SK-N-SH (cell line): ENCODE data around the gene WDR82. TPM values are rescaled to one million over a fixed set of nuclear protein-coding genes. Genes with fewer than 3 reads are reported as not detected.
A peak's percentile ranks its signal among the peaks of the same experiment; 100 is the strongest.

Source experiments
- CTCF ChIA-PET: fragments of 300-600, 350-600 bp; formaldehyde crosslinking; extraction: SDS; loops from one replicate; lab custom pipeline; 2021; lab: Yijun Ruan, JAX
- POLR2A ChIA-PET: fragments of 350-600 bp; sonication (Branson Sonifier 250); formaldehyde crosslinking; extraction: SDS; loops from one replicate; lab custom pipeline; 2020; ENCODE audit warnings: antibody characterized with exemption, inconsistent platforms; lab: Yijun Ruan, JAX
- DNase-seq: peaks from one replicate; pipeline ENCODE4 v3.0.0; 2012
- H2AFZ ChIP-seq: fragments of 200-600 bp; sonication (generic); 2 replicates; pipeline ENCODE4 v1.8.1; 2016; ENCODE audit warnings: antibody characterized with exemption, mild to moderate bottlenecking, low read depth
- H3F3A ChIP-seq: fragments of 200-600 bp; sonication (generic); replicated peaks from 2 replicates; pipeline ENCODE3; 2016; ENCODE audit warnings: antibody characterized with exemption, mild to moderate bottlenecking; ENCODE audit not compliant: insufficient read depth
- H3K27ac ChIP-seq, 2 experiments: fragments of 200-500 bp in 1 of 2; fragments of 200-600 bp in 1 of 2; sonication (Bioruptor generic) in 1 of 2; sonication (generic), shearing (Covaris generic) in 1 of 2; 2 replicates each; pipeline versions ENCODE4 v1.5.1 to v1.6.1; 2014 to 2016; ENCODE audit warnings: low read depth in 2 of 2, inconsistent platforms in 1 of 2, low read length in 1 of 2, mild to moderate bottlenecking in 1 of 2, mixed read lengths in 1 of 2
- H3K27me3 ChIP-seq: fragments of 200-600 bp; sonication (generic), shearing (Covaris generic); 2 replicates; pipeline ENCODE4 v1.6.1; 2016; ENCODE audit warnings: mixed run types; ENCODE audit not compliant: insufficient read depth
- H3K36me3 ChIP-seq, 2 experiments: fragments of 200-500 bp in 1 of 2; fragments of 200-600 bp in 1 of 2; sonication (Bioruptor generic) in 1 of 2; sonication (generic) in 1 of 2; replicated peaks in 1 of 2; 2 replicates each; pipeline versions ENCODE3 to v1.5.1; 2014 to 2016; ENCODE audit warnings: low read length in 1 of 2, mild to moderate bottlenecking in 1 of 2; ENCODE audit not compliant: insufficient read depth in 2 of 2, control insufficient read depth in 1 of 2
- H3K4me1 ChIP-seq, 2 experiments: fragments of 200-500 bp in 1 of 2; fragments of 200-600 bp in 1 of 2; sonication (Bioruptor generic) in 1 of 2; sonication (generic), shearing (Covaris generic) in 1 of 2; 2 replicates each; pipeline versions ENCODE4 v1.5.1 to v1.6.1; 2014 to 2016; ENCODE audit warnings: low read depth in 1 of 2, low read length in 1 of 2, mixed run types in 1 of 2; ENCODE audit not compliant: insufficient read depth in 2 of 2, control insufficient read depth in 1 of 2
- H3K4me2 ChIP-seq: fragments of 200-600 bp; sonication (generic), shearing (Covaris generic); 2 replicates; pipeline ENCODE4 v1.6.1; 2017; ENCODE audit warnings: mixed run types
- H3K4me3 ChIP-seq, 2 experiments: fragments of 200-500 bp in 1 of 2; fragments of 200-600 bp in 1 of 2; sonication (Bioruptor generic) in 1 of 2; sonication (generic), shearing (Covaris generic) in 1 of 2; 2 replicates each; pipeline versions ENCODE4 v1.5.1 to v1.8.1; 2014 to 2016; ENCODE audit warnings: low read depth in 2 of 2, inconsistent platforms in 1 of 2, low read length in 1 of 2, mild to moderate bottlenecking in 1 of 2, mixed read lengths in 1 of 2, moderate library complexity in 1 of 2
- H3K79me2 ChIP-seq: fragments of 200-600 bp; sonication (generic); 2 replicates; pipeline ENCODE4 v1.8.1; 2017; ENCODE audit warnings: mild to moderate bottlenecking; ENCODE audit not compliant: insufficient read depth
- H3K9ac ChIP-seq: fragments of 200-600 bp; sonication (generic); 2 replicates; pipeline ENCODE4 v1.6.1; 2017; ENCODE audit warnings: mixed run types
- H3K9me2 ChIP-seq: fragments of 200-600 bp; sonication (generic); 2 replicates; pipeline ENCODE4 v1.6.1; 2017; ENCODE audit warnings: mixed run types
- H3K9me3 ChIP-seq: fragments of 200-600 bp; sonication (generic); 2 replicates; pipeline ENCODE4 v1.6.1; 2017; ENCODE audit warnings: mixed run types, mild to moderate bottlenecking, moderate library complexity
- H4K20me1 ChIP-seq: fragments of 200-600 bp; sonication (generic); 2 replicates; pipeline ENCODE4 v1.6.1; 2017; ENCODE audit warnings: mild to moderate bottlenecking, mixed run types; ENCODE audit not compliant: insufficient read depth
- CTCF ChIP-seq: fragments of 200-600 bp; sonication (generic); IDR thresholded peaks from 2 replicates; pipeline ENCODE4 v1.6.1; 2017; ENCODE audit warnings: antibody characterized with exemption, mild to moderate bottlenecking, moderate library complexity
- FOSL2 ChIP-seq: IDR thresholded peaks from 2 replicates; pipeline ENCODE4 v1.4.0; 2012; ENCODE audit warnings: low read depth, mild to moderate bottlenecking, moderate library complexity, borderline replicate concordance
- FOXM1 ChIP-seq: IDR thresholded peaks from 2 replicates; pipeline ENCODE4 v1.4.0; 2012; ENCODE audit warnings: low read depth, mild to moderate bottlenecking
- GATA2 ChIP-seq: sonication (generic); formaldehyde crosslinking; IDR thresholded peaks from 2 replicates; pipeline ENCODE4 v1.5.0; 2020; ENCODE audit warnings: mild to moderate bottlenecking, missing genetic modification reagents
- IRF3 ChIP-seq: fragments of 150-350 bp; IDR thresholded peaks from 2 replicates; pipeline ENCODE4 v1.6.1; 2016; ENCODE audit warnings: mild to moderate bottlenecking, low read depth, low read length
- MAX ChIP-seq: IDR thresholded peaks from 2 replicates; pipeline ENCODE4 v1.4.0; 2012; ENCODE audit warnings: low read depth
- MEF2A ChIP-seq: IDR thresholded peaks from 2 replicates; pipeline ENCODE4 v1.4.0; 2012; ENCODE audit warnings: low read depth, borderline replicate concordance
- MXI1 ChIP-seq: IDR thresholded peaks from 2 replicates; pipeline ENCODE4 v1.6.1; 2012; ENCODE audit warnings: mild to moderate bottlenecking, low read depth, low read length, improper control_type of control experiment
- NRF1 ChIP-seq: IDR thresholded peaks from 2 replicates; pipeline ENCODE4 v1.6.1; 2012; ENCODE audit warnings: low read depth, mild to moderate bottlenecking, low read length
- POLR2AphosphoS5 ChIP-seq: IDR thresholded peaks from 2 replicates; pipeline ENCODE4 v1.6.1; 2012; ENCODE audit warnings: low read depth, low read length
- WGBS: methylation state at CpG from one replicate; pipeline ENCODE4 v1.1.6; 2017; ENCODE audit warnings: low lambda C conversion rate; 5-methylcytosine and 5-hydroxymethylcytosine counted together
- polyA plus RNA-seq, 3 experiments: library from polyadenylated mRNA; depleted of rRNA; stranded (reverse); fragments of >200 nt; gene quantifications; 2 replicates each; pipeline ENCODE4 v1.2.3, GENCODE V29; 2012
- TF ChIP-seq, protein P1 (sequence below): IDR thresholded peaks from 2 replicates; pipeline ENCODE4 v1.6.1; 2012; ENCODE audit warnings: mild to moderate bottlenecking, low read depth, low read length, moderate library complexity

WDR82 gene
- polyA plus RNA-seq, 1 of the 3 experiments (the other 2 are of a cell fraction), result 41.2 TPM

DNA sequence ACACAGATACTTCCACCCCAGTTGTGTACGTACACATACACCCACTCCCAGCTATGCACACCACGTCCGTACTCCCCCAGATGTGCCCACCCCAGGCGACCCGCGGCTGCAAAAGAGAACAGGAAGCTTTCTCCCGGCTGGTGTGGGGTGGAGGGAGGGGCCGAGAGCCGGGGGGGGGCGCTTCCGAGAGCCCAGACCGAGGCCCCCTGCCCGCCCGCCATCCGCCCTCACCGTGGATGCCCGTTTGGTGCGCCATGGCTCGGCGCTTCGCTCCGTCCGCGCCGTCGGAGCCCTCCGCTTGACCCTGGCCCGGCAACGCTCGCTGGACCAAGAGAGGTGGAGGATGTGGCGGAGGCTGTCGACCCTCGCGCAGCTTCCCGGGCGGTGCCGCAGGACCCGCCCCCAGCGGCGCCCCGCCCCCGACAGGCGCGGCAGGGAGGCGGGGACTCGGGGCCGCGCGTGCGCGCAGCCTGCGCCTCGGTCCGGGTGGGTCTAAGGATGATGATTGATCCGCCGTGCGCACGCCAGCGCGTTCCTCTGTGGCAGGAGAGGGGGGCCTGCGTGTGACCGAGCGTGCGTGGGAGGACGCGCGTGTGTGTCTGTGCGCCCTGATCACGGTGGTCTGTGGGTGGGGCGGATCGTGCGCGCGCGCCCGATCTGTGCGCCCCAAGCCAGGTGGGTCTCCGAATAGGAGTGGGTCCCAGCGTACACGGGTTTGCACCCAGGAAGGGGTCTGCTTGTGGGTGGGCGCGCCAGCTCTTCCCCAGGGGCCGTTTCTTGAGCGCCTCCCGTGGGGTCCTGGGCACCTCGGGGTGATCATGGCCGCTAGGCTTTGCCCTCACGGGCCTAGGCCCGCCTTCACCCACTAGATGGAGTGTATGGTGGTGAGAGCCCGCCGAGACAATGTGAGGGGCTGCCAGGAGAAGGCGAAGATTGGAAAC lies 39.4 kb downstream of the WDR82 start, which contains the start of gene TWF2 (continued):
- TF ChIP-seq CTCF (peak; percentile 53), FOXM1 (no peak), FOSL2 (no peak), GATA2 (CRISPR knock-in tag) (no peak), POLR2AphosphoS5 (peak; percentile 69; the same call in 1 of the 2 replicates), IRF3 (no peak), MEF2A (no peak), NRF1 (peak; percentile 85)
- TF ChIP-seq, protein P1, sequence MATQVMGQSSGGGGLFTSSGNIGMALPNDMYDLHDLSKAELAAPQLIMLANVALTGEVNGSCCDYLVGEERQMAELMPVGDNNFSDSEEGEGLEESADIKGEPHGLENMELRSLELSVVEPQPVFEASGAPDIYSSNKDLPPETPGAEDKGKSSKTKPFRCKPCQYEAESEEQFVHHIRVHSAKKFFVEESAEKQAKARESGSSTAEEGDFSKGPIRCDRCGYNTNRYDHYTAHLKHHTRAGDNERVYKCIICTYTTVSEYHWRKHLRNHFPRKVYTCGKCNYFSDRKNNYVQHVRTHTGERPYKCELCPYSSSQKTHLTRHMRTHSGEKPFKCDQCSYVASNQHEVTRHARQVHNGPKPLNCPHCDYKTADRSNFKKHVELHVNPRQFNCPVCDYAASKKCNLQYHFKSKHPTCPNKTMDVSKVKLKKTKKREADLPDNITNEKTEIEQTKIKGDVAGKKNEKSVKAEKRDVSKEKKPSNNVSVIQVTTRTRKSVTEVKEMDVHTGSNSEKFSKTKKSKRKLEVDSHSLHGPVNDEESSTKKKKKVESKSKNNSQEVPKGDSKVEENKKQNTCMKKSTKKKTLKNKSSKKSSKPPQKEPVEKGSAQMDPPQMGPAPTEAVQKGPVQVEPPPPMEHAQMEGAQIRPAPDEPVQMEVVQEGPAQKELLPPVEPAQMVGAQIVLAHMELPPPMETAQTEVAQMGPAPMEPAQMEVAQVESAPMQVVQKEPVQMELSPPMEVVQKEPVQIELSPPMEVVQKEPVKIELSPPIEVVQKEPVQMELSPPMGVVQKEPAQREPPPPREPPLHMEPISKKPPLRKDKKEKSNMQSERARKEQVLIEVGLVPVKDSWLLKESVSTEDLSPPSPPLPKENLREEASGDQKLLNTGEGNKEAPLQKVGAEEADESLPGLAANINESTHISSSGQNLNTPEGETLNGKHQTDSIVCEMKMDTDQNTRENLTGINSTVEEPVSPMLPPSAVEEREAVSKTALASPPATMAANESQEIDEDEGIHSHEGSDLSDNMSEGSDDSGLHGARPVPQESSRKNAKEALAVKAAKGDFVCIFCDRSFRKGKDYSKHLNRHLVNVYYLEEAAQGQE, result no peak

DNA sequence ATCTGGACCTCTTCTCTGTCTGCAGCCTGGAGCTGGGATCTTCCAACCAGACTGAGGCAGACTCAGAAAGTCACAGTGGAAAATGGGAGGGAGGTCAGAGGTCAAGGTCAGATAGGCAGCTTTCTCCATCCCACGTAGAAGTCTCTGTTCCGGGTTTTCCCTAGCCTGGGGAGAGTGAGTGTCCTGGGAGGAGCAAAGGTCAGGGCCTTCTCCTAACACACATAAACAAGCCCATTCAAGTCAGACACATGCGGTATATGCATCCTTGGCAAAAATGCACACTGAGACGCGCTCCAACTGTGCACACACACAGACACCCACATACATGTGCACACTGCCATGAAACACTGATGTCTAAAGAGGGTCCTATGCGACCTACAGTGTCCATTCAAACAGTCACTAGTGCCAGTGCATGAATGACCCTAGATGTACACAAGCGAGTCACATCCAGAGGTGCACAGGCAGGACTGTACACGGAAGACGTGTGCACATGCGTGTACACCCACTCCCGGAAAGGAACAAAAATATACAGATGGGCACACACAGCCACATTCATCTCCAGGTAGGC lies 40.2 kb downstream of the WDR82 start:
- Histone ChIP-seq H2AFZ (peak overlapping the region; percentile 66; the same call in 1 of the 2 replicates), H3K27ac (peak overlapping the region; percentile 93 to 96), H3K4me3 (peak overlapping the region; percentile 90 to 97), H4K20me1 (peaks cover 4% of the 10 kb centered on the region; the same call in 1 of the 2 replicates), H3K27me3 (no peaks in the 10 kb centered on the region), H3K9me2 (no peaks in the 10 kb centered on the region), H3K9ac (peak overlapping the region; percentile 83), H3K4me1 (peaks cover 8 to 45% of the 10 kb centered on the region in 2 experiments), H3F3A (peaks cover 24% of the 10 kb centered on the region), H3K9me3 (no peaks in the 10 kb centered on the region), H3K79me2 (peaks cover 67% of the 10 kb centered on the region), H3K4me2 (peak overlapping the region; percentile 89), H3K36me3 (peaks cover 5% of the 10 kb centered on the region in 2 experiments)
- no peak for DNase-seq
- no peak for TF ChIP-seq FOXM1
- 0 out of 2 replicates have a peak, but pooled peaks have one; percentile 24 for TF ChIP-seq MAX
- peak; percentile 59; the same call in 1 of the 2 replicates for TF ChIP-seq MXI1
- 8% methylated on average over 9 of the region's 11 CpGs for WGBS
- CTCF ChIA-PET, result interaction anchor here (0.8 to 11.8 kb wide), 8 partner anchors 11 to 246 kb away, joined by 3 to 257 read pairs (median 5); partner anchors contain the start of genes TLR9 and WDR82
- POLR2A ChIA-PET, result interaction anchor here (0.7 to 4.6 kb wide), 7 partner anchors 8 to 64 kb away, joined by 3 to 67 read pairs (median 3); partner anchors contain the start of gene WDR82
